Caco-2 (cell line): ENCODE measurements around the gene HSFX4. TPM values are rescaled to one million over a fixed set of nuclear protein-coding genes. Genes with fewer than 3 reads are reported as not detected.
"Not testable (repeated sequence)": the region's sequence is repeated elsewhere in the genome, so short reads cannot be mapped to it uniquely, and the experiment has no call there.

Source experiments
- BruUV-seq: library from RNA; stranded (reverse); fragments of 400-500 nt; replicated peaks from 2 replicates; lab custom pipeline; 2021; lab: Mats Ljungman, UMichigan
- CTCF ChIA-PET: fragments of 300-600 bp; sonication (Branson Sonifier 250); formaldehyde crosslinking; loops from one replicate; lab custom pipeline; 2022; ENCODE audit warnings: antibody characterized with exemption; lab: Charles Lee
- POLR2A ChIA-PET: fragments of 300-600 bp; sonication (Branson Sonifier 250); formaldehyde crosslinking; loops from one replicate; lab custom pipeline; 2022; ENCODE audit warnings: antibody characterized with exemption; lab: Charles Lee
- DNase-seq, 2 experiments: peaks; one replicate each; pipeline versions ENCODE4 v3.0.0 to v3.0.0-alpha.2; 2020 to 2022
- H3K27me3 ChIP-seq: replicated peaks from 2 replicates; pipeline ENCODE4 v1.6.0; 2011; ENCODE audit warnings: low read length; ENCODE audit not compliant: control insufficient read depth, insufficient read depth
- H3K36me3 ChIP-seq: 2 replicates; pipeline ENCODE4 v1.5.1; 2011; ENCODE audit warnings: low read length; ENCODE audit not compliant: control insufficient read depth, insufficient read depth
- H3K4me1 ChIP-seq: fragments of 250-450 bp; sonication (Bioruptor Pico); 2 replicates; pipeline ENCODE4 v1.5.1; 2020; ENCODE audit warnings: mild to moderate bottlenecking
- H3K4me3 ChIP-seq: 2 replicates; pipeline ENCODE4 v1.5.1; 2011; ENCODE audit warnings: low read depth, mild to moderate bottlenecking, control low read depth, low read length
- H3K9me3 ChIP-seq: fragments of 250-450 bp; sonication (Bioruptor Pico); 2 replicates; pipeline ENCODE4 v1.5.1; 2020; ENCODE audit warnings: mild to moderate bottlenecking, moderate library complexity
- H3K27ac Mint-ChIP-seq: one replicate; pipeline ENCODE4 v1.8.0; 2022; ENCODE audit warnings: mixed read lengths; ENCODE audit not compliant: unreplicated experiment
- H3K27me3 Mint-ChIP-seq: one replicate; pipeline ENCODE4 v1.8.0; 2022; ENCODE audit warnings: mixed read lengths; ENCODE audit not compliant: insufficient read depth, unreplicated experiment
- H3K36me3 Mint-ChIP-seq: one replicate; pipeline ENCODE4 v1.8.0; 2022; ENCODE audit warnings: mild to moderate bottlenecking, mixed read lengths; ENCODE audit not compliant: insufficient read depth, unreplicated experiment
- H3K4me1 Mint-ChIP-seq: one replicate; pipeline ENCODE4 v1.8.0; 2022; ENCODE audit warnings: low read depth, mixed read lengths; ENCODE audit not compliant: unreplicated experiment
- H3K4me3 Mint-ChIP-seq: one replicate; pipeline ENCODE4 v1.8.0; 2022; ENCODE audit warnings: mild to moderate bottlenecking, moderate library complexity, mixed read lengths; ENCODE audit not compliant: unreplicated experiment
- H3K9me3 Mint-ChIP-seq: one replicate; pipeline ENCODE4 v1.8.0; 2022; ENCODE audit warnings: mixed read lengths; ENCODE audit not compliant: unreplicated experiment
- intact Hi-C: fragments of 100-400 bp; cut with micrococcal nuclease; formaldehyde crosslinking; loops from one replicate; pipeline ENCODE4 v1.10.0; 2022; ENCODE audit not compliant: unreplicated experiment
- total RNA-seq: library from RNA; stranded (reverse); gene quantifications from 2 replicates; pipeline ENCODE4 v1.2.3, GENCODE V29; 2022

The HSFX4 gene
- total RNA-seq, 1 experiment from 2014 or later = not detected

- CTCF ChIA-PET, BruUV-seq, H3K4me1 Mint-ChIP-seq, H3K9me3 ChIP-seq, H3K36me3 Mint-ChIP-seq, POLR2A ChIA-PET, H3K27me3 Mint-ChIP-seq, DNase-seq, H3K27ac Mint-ChIP-seq, H3K27me3 ChIP-seq, intact Hi-C loops, H3K4me3 Mint-ChIP-seq, H3K4me3 ChIP-seq, H3K9me3 Mint-ChIP-seq, H3K4me1 ChIP-seq, H3K36me3 ChIP-seq: not testable (repeated sequence)
These were observed 4.9 kb upstream of the HSFX4 start for GRCh38 chrX:149924434-149924833.

- intact Hi-C loops, CTCF ChIA-PET, H3K4me3 ChIP-seq, H3K27ac Mint-ChIP-seq, DNase-seq, H3K4me3 Mint-ChIP-seq, H3K9me3 Mint-ChIP-seq, H3K36me3 ChIP-seq, H3K27me3 Mint-ChIP-seq, H3K4me1 ChIP-seq, H3K4me1 Mint-ChIP-seq, H3K36me3 Mint-ChIP-seq, H3K9me3 ChIP-seq, H3K27me3 ChIP-seq, BruUV-seq, POLR2A ChIA-PET: not testable (repeated sequence)
These were observed 2.0 kb upstream of the HSFX4 start for GRCh38 chrX:149927245-149927963.

- H3K36me3 Mint-ChIP-seq, H3K27ac Mint-ChIP-seq, H3K4me3 ChIP-seq, intact Hi-C loops, H3K4me3 Mint-ChIP-seq, H3K9me3 Mint-ChIP-seq, DNase-seq, H3K36me3 ChIP-seq, POLR2A ChIA-PET, CTCF ChIA-PET, H3K4me1 Mint-ChIP-seq, H3K27me3 ChIP-seq, H3K9me3 ChIP-seq, H3K27me3 Mint-ChIP-seq, BruUV-seq, H3K4me1 ChIP-seq: not testable (repeated sequence)
These were observed 1.5 kb upstream of the HSFX4 start for GRCh38 chrX:149927964-149928258.

- not testable (repeated sequence) for H3K27ac Mint-ChIP-seq, H3K27me3 Mint-ChIP-seq
These were observed 738 bp upstream of the HSFX4 start for GRCh38 chrX:149928635-149929034.

GRCh38 chrX:149931355-149931754, 2.0 kb downstream of the HSFX4 start:
- H3K4me3 ChIP-seq, H3K36me3 ChIP-seq, H3K27me3 Mint-ChIP-seq, BruUV-seq, CTCF ChIA-PET, H3K4me1 ChIP-seq, DNase-seq, H3K36me3 Mint-ChIP-seq, intact Hi-C loops, H3K4me1 Mint-ChIP-seq, H3K9me3 ChIP-seq, H3K27ac Mint-ChIP-seq, POLR2A ChIA-PET, H3K4me3 Mint-ChIP-seq, H3K9me3 Mint-ChIP-seq, H3K27me3 ChIP-seq: not testable (repeated sequence)

More at GRCh38 chrX:149928635-149929034, 738 bp upstream of the HSFX4 start:
- H3K9me3 ChIP-seq, CTCF ChIA-PET, H3K36me3 Mint-ChIP-seq, H3K4me3 Mint-ChIP-seq, H3K4me3 ChIP-seq, POLR2A ChIA-PET, H3K9me3 Mint-ChIP-seq, H3K4me1 Mint-ChIP-seq, H3K36me3 ChIP-seq, DNase-seq, H3K4me1 ChIP-seq, intact Hi-C loops, H3K27me3 ChIP-seq, BruUV-seq: not testable (repeated sequence)

- intact Hi-C loops = not testable (repeated sequence)
These were observed 2.8 kb downstream of the HSFX4 start for GRCh38 chrX:149932150-149932549.

GRCh38 chrX:149932970-149933369, 3.6 kb downstream of the HSFX4 start:
- H3K36me3 Mint-ChIP-seq, H3K9me3 Mint-ChIP-seq, CTCF ChIA-PET: not testable (repeated sequence)

More at GRCh38 chrX:149932150-149932549, 2.8 kb downstream of the HSFX4 start:
- H3K4me1 Mint-ChIP-seq, H3K27ac Mint-ChIP-seq, H3K36me3 Mint-ChIP-seq, H3K36me3 ChIP-seq, H3K4me1 ChIP-seq, H3K27me3 ChIP-seq, H3K4me3 ChIP-seq, H3K27me3 Mint-ChIP-seq, BruUV-seq, DNase-seq, CTCF ChIA-PET, H3K9me3 Mint-ChIP-seq, H3K9me3 ChIP-seq, H3K4me3 Mint-ChIP-seq: not testable (repeated sequence)
- POLR2A ChIA-PET = interaction anchor here (0.6 kb wide), 1 partner anchor 819 kb away, joined by 4 read pairs; no protein-coding TSS in a partner anchor

More at GRCh38 chrX:149932970-149933369, 3.6 kb downstream of the HSFX4 start:
- intact Hi-C loops, BruUV-seq, H3K4me3 Mint-ChIP-seq, H3K27me3 ChIP-seq, H3K27ac Mint-ChIP-seq, H3K9me3 ChIP-seq, H3K4me1 ChIP-seq, DNase-seq, H3K27me3 Mint-ChIP-seq, H3K4me3 ChIP-seq, H3K36me3 ChIP-seq, H3K4me1 Mint-ChIP-seq, POLR2A ChIA-PET: not testable (repeated sequence)
